Spinal cord (tissue), 10 donors: ENCODE results near the gene SLC25A21. TPM values are rescaled to one million over a fixed set of nuclear protein-coding genes. Genes with fewer than 3 reads are reported as not detected.

Experiments
- DNase-seq, 6 donors: peaks; one replicate each; pipeline versions ENCODE4 v3.0.0 to v3.0.0-alpha.2; 2013 to 2015; ENCODE audit warnings: low spot score in 6 of 6, low read depth in 4 of 6
- H3K27ac ChIP-seq: one replicate; pipeline ENCODE4 v1.5.1; 2013; ENCODE audit warnings: low read depth, low read length, control low read depth
- H3K27me3 ChIP-seq: one replicate; pipeline ENCODE4 v1.6.1; 2013; ENCODE audit warnings: low read length; ENCODE audit not compliant: control insufficient read depth, insufficient read depth
- H3K36me3 ChIP-seq: one replicate; pipeline ENCODE4 v1.6.1; 2013; ENCODE audit warnings: low read length; ENCODE audit not compliant: control insufficient read depth, insufficient read depth
- H3K4me1 ChIP-seq: one replicate; pipeline ENCODE4 v1.6.1; 2013; ENCODE audit warnings: low read length; ENCODE audit not compliant: control insufficient read depth, insufficient read depth
- H3K4me3 ChIP-seq: one replicate; pipeline ENCODE4 v1.5.1; 2013; ENCODE audit warnings: low read depth, low read length, control low read depth
- H3K9me3 ChIP-seq: one replicate; pipeline ENCODE4 v1.6.1; 2013; ENCODE audit warnings: low read length; ENCODE audit not compliant: control insufficient read depth, insufficient read depth
- WGBS: methylation state at CpG from one replicate; pipeline ENCODE4 v1.1.5; 2013; ENCODE audit warnings: missing lambda C conversion rate; ENCODE audit not compliant: insufficient coverage; 5-methylcytosine and 5-hydroxymethylcytosine counted together
- polyA plus RNA-seq, 2 donors: library from polyadenylated mRNA; unstranded; fragments of 120-200 nt; gene quantifications; one replicate each; pipeline ENCODE4 v1.2.1, GENCODE V29; 2013; ENCODE audit not compliant: insufficient read length in 2 of 2
- total RNA-seq, 2 donors: library from RNA; depleted of rRNA in 1 of 2; stranded (reverse); fragments of 120-200 nt in 1 of 2; fragments of >200 nt in 1 of 2; gene quantifications; one replicate each; pipeline versions ENCODE4 v1.2.3 to v1.2.4, GENCODE V29; 2013 to 2014
- donor health status: healthy.

Gene SLC25A21
- total and polyA plus RNA-seq, 4 donors: 0.99 to 4.5 (median 2.4) TPM

GRCh38 chr14:37131205-37131604 lies 41.2 kb downstream of the SLC25A21 start:
- H3K9me3 ChIP-seq: no peaks in the 10 kb centered on the region
- no peak overlapping the region for H3K4me3 ChIP-seq
- H3K27ac ChIP-seq: peak overlapping the region; percentile 3
- 58% methylated on average over 2 of the region's 2 CpGs for WGBS
- DNase-seq: peak in 5 of 6 donors; percentile 19 to 70 (median 30)
- no peaks in the 10 kb centered on the region for H3K36me3 ChIP-seq
- H3K4me1 ChIP-seq: no peaks in the 10 kb centered on the region
- no peaks in the 10 kb centered on the region for H3K27me3 ChIP-seq

- H3K4me1 ChIP-seq: no peaks in the 10 kb centered on the region
- H3K4me3 ChIP-seq: no peak overlapping the region
- no peak for DNase-seq
- H3K36me3 ChIP-seq: no peaks in the 10 kb centered on the region
- H3K27ac ChIP-seq: no peak overlapping the region
- no peaks in the 10 kb centered on the region for H3K27me3 ChIP-seq
- no peaks in the 10 kb centered on the region for H3K9me3 ChIP-seq
- WGBS: 73% methylated on average over 3 of the region's 7 CpGs
Measured at GRCh38 chr14:37129047-37129446, 43.4 kb downstream of the SLC25A21 start.

- Histone ChIP-seq H3K9me3 (no peaks in the 10 kb centered on the region), H3K27me3 (no peaks in the 10 kb centered on the region), H3K27ac (no peak overlapping the region), H3K36me3 (no peaks in the 10 kb centered on the region), H3K4me3 (no peak overlapping the region), H3K4me1 (no peaks in the 10 kb centered on the region)
- WGBS: 94% methylated on average over 3 of the region's 3 CpGs
- DNase-seq: no peak
Measured at GRCh38 chr14:37124614-37125013, 47.8 kb downstream of the SLC25A21 start.

- Histone ChIP-seq H3K36me3 (no peaks in the 10 kb centered on the region), H3K4me3 (no peak overlapping the region), H3K9me3 (no peaks in the 10 kb centered on the region), H3K4me1 (no peaks in the 10 kb centered on the region), H3K27me3 (no peaks in the 10 kb centered on the region), H3K27ac (no peak overlapping the region)
- WGBS: 100% methylated on average over 2 of the region's 7 CpGs
- DNase-seq: no peak
Measured at GRCh38 chr14:37122919-37123639, 49.3 kb downstream of the SLC25A21 start.

- H3K27me3 ChIP-seq: no peaks in the 10 kb centered on the region
- no CpG with 5 or more reads among the region's 3 CpGs for WGBS
- no peak for DNase-seq
- H3K36me3 ChIP-seq: no peaks in the 10 kb centered on the region
- H3K4me3 ChIP-seq: no peak overlapping the region
- H3K27ac ChIP-seq: no peak overlapping the region
- H3K4me1 ChIP-seq: no peaks in the 10 kb centered on the region
- H3K9me3 ChIP-seq: no peaks in the 10 kb centered on the region
Measured at GRCh38 chr14:37122288-37122687, 50.1 kb downstream of the SLC25A21 start.

GRCh38 chr14:37118673-37119366 lies 53.6 kb downstream of the SLC25A21 start:
- H3K9me3 ChIP-seq: no peaks in the 10 kb centered on the region
- H3K27ac ChIP-seq: no peak overlapping the region
- H3K36me3 ChIP-seq: no peaks in the 10 kb centered on the region
- no peak for DNase-seq
- H3K4me1 ChIP-seq: no peaks in the 10 kb centered on the region
- no peak overlapping the region for H3K4me3 ChIP-seq
- WGBS: 73% methylated on average over 3 of the region's 4 CpGs
- H3K27me3 ChIP-seq: no peaks in the 10 kb centered on the region

GRCh38 chr14:37116933-37117849 lies 55.2 kb downstream of the SLC25A21 start:
- Histone ChIP-seq H3K4me1 (no peaks in the 10 kb centered on the region), H3K27me3 (no peaks in the 10 kb centered on the region), H3K27ac (no peak overlapping the region), H3K36me3 (no peaks in the 10 kb centered on the region), H3K4me3 (no peak overlapping the region), H3K9me3 (no peaks in the 10 kb centered on the region)
- DNase-seq: peak in 2 of 6 donors; percentile 8 to 15
- WGBS: no CpG with 5 or more reads among the region's 5 CpGs

- WGBS: no CpG with 5 or more reads among the region's 1 CpG
- peak in 1 of 6 donors; percentile 2 for DNase-seq
- Histone ChIP-seq H3K9me3 (no peaks in the 10 kb centered on the region), H3K4me1 (no peaks in the 10 kb centered on the region), H3K27ac (no peak overlapping the region), H3K27me3 (no peaks in the 10 kb centered on the region), H3K36me3 (no peaks in the 10 kb centered on the region), H3K4me3 (no peak overlapping the region)
Measured at GRCh38 chr14:37115406-37115805, 57.0 kb downstream of the SLC25A21 start.

- no peaks in the 10 kb centered on the region for H3K36me3 ChIP-seq
- no peak overlapping the region for H3K4me3 ChIP-seq
- no CpG with 5 or more reads among the region's 3 CpGs for WGBS
- no peak overlapping the region for H3K27ac ChIP-seq
- DNase-seq: no peak
- H3K4me1 ChIP-seq: no peaks in the 10 kb centered on the region
- no peaks in the 10 kb centered on the region for H3K9me3 ChIP-seq
- H3K27me3 ChIP-seq: no peaks in the 10 kb centered on the region
Measured at GRCh38 chr14:37114559-37114958, 57.8 kb downstream of the SLC25A21 start.
